Activated CD8-positive, alpha-beta memory T cell treated with anti-CD3 and anti-CD28 coated beads, Interleukin-2, amount 50 U/mL, for 24 hours (primary cell): ENCODE measurements around the gene CHST11.

ENCODE experiments used
- DNase-seq: peaks from one replicate; pipeline ENCODE4 v3.0.0-alpha.2; 2020; ENCODE audit errors: extremely low read depth

The CHST11 gene

DNA sequence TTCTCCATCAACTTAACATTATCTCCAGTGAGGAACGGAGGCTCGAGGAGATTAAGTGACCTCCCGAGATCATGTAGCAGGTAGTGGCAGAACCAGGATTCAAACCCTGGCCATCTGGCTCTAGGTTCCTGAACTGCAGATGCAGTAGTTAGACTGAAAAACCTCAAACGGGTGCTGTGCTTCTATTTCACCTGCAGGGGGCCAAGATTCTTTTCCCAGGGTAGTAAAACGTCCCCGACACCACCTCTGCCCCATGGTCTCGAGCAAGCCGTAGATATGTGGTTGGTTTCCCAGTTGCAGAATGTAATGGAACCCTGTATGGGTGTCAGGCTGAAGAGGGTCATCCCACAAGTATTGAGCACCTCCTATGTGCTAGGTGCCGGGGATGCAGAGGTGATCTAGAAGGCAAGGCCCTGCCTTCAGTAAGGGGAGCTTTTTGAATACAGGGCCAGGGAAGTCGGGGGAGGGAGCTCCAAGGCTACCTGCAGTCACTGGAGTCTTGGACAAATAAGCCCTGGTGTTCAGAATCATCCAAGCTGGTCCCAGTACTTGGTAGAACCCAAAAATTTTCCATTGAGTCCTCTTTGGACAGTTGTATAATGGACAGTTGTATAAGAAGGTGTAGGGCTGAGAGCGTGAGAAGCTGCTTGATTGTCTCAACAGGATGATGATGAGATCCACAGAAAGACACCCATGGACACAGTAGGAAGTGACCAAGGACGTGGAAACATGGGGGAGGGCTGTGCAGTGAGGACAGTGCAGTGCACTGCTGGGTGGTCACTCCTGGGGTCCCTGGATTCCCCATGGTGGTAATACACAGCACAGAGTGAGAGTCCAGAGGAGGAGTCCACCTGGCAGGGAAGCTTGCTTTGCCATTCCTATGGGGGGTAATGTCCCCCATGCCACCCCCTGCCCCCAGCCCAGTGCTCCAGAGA lies 197.2 kb downstream of the CHST11 start:
- no peak for DNase-seq

DNA sequence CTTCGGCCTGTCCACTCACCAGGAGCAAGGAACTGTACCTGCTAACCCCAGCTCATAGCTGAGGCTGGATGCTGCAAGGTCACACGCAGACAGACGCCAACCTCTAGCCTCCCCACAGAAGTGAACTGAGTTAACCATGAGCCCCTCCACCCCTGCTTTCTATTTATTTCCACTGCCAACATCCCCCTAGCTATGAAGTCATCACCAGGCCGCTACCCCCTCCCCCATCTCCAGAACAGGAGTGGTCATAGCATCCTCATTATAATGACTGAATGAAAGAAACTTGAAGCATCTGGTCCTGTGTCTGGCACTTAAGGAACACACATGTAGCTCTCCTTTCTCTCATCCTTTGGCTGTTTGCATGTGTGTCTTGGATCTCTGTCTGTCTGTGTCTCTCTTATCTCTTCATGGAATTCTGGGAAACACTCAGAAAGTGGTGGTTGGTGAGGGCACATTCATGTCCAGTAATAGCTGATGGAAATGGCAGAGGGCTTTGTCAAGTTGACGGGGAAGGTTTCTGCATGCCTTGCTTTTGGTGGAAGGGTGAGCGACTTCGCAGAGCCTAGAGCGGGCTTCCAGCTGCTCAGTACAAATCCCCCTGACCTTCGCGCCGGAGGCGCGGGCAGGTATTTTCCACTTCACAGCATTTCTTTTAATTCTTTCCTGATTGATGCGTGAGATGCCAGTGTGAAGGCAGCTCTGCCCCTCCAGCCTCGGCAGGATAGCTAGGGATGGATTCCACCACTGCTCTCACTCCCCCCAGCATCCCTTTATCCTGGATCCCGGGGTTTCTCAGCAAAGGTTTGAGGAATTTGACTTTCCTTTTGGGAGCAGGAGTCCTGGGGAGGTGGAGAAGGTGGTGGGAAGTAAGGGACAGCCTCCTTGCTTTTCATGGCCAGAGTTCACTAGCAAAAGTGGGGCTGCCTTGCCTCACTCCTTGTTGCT lies 198.2 kb downstream of the CHST11 start:
- no peak for DNase-seq

DNA sequence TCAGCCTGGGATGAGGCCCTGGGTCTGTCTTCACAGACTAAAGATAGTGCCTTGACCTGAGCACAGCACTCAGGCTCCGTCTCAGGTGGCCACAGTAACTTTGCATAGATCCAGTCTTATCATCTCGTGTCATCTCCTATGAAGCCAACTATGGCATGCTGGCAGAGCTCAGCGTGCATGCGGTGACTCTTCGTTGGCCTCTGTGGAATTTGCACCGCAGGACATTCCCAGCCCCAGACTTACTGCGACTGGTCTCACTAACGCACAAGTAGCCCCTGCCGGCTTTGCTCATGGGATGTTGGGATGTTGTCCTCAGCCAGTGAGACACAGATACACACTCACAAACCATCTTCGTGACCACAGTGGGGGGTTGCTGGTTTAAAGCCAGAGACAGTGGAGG lies 199.6 kb downstream of the CHST11 start:
- no peak for DNase-seq

DNA sequence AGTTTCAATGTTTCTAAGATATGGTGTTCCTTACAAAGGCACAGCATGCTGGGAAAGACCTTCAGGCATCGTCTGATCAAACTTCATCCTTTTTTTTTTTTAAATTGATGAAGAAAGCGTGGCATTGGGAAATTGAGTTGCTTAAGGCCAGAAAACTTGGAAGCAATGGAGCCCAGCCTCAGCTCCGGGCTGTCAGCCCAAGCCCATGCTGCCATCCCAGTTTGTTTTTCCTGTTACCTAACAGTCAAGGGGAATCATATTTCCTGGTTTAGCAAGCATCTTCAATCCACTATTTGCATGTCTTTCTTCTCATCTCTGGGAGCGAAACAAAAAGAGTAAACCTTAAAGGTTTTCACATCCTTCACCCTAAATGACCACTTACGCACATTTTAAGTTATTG lies 200.2 kb downstream of the CHST11 start:
- DNase-seq: no peak

DNA sequence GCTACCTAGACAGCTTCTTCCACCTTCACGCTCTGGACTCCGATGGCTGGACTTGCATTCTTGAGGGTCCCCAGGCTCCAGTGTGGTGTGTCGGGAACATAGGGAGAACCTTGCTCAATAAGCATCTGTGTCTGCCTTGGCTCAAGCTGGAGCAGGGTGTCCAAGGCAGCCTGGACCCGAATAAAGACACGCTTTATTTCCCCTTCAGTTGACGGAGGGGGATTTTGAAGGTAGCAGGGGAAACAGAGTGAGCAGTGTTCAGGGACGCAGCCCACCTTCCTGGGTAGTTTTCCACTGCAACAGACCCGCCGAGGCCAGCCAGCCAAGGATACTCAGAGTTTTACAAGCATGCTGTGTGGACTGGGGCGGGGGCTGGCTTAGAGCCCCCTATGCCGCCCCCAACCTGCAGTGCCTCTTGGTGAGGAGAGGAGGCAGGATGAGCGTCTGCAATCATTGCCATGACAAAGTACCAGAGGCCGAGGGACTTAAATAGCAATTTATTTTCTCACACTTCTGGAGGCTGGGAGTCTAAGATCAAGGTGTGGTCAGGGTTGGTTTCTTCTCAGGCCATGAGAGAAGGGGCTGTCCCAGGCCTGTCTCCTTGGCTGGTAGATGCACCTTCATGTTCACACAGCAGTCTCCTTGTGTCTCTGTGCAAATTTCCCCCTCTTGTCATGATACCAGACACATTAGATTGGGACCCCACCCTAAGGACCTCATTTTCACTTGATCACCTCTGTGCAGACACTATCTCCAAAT lies 201.2 kb downstream of the CHST11 start:
- DNase-seq: no peak

DNA sequence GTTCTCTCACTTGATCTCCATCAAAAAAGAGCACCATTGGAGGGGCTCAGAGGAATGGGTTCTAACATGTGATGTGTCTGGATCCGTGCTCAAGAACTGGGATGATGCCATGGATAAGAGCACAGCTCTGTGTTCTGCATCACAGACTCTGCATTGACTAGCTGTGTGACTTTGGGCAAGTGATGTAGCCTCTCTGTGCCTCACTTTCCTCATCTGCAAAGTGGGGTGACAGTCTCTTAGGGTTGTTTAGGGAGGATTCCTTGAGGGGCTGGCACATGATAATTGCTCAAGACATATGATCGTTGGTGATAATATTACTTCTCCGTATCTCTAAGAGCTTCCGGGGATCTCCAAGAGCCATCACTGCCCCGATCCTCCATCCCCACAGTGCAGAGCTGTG lies 202.3 kb downstream of the CHST11 start:
- no peak for DNase-seq

DNA sequence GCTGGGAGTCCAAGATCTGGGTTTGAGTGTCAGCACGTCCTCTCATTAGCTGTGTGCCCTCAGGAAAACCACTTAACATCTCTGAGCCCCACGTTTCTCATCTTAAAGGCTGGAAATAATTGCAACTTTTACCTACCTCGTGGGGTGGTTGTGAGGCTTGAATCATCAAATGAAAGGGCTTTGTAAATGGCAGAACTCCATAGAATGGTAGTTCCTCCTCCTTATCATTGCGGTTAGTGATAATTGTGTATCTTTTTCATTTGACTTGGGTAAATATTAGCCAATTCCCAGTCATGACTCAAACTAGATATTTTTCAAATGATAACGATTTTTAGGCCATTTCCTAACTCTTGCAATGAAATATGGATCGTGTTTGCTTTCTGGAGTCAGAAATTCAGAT lies 205.5 kb downstream of the CHST11 start:
- DNase-seq: no peak

DNA sequence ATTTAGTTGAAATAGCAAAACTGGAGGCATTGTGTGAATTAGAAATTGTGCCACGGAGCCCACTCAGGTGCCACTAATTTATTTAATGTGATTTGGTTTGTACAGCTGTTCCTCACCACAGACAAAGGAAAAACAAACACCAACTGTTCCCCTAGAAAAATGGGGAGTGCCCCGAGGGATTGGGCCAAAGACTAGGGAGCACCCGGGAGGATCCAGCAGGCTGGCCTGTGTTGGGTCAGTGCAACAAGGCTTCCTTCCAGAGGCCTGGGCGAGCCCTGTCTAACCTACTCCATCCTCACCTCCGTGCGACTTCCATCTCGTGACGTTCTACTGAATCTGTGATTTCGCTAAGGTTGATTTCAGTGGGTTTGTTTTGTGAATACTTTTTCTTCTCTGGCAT lies 206.2 kb downstream of the CHST11 start:
- no peak for DNase-seq

DNA sequence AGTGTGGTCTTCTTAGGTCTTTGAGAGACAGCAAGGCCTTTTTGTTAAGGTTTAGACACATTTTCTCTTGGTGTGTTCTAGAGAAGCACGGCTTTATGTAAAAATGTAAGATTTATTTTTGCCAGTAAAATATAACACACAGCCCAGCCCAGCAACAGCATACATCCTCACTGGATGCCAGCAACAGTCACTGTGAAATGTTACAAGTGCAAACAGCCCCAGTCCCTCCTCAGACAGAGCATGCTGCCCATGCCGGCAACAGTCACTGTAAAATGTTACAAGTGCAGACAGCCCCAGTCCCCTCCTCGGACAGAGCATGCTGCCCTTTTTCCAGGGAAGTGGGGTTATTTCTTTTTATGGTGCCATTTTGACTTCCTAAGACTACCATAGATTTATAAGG lies 207.6 kb downstream of the CHST11 start:
- DNase-seq: no peak

DNA sequence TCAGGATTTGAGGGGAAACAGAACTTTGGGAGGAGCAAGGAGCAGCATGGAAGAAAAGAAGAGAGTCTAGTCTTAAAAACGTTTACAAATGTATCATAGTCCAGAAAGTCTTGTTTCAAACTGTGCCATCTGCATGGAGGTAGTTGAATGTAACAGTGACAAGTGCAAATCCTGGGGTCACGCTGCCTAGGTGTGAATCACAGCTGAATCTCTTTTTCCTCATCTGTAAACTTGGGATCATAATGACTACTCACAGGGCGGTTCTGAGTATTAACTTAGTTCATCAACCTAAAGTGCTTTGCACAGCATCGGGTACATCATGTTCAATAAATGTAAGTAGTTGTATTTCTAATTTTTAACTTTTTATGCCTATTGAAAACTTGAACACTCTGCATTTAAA lies 208.5 kb downstream of the CHST11 start:
- DNase-seq: no peak

DNA sequence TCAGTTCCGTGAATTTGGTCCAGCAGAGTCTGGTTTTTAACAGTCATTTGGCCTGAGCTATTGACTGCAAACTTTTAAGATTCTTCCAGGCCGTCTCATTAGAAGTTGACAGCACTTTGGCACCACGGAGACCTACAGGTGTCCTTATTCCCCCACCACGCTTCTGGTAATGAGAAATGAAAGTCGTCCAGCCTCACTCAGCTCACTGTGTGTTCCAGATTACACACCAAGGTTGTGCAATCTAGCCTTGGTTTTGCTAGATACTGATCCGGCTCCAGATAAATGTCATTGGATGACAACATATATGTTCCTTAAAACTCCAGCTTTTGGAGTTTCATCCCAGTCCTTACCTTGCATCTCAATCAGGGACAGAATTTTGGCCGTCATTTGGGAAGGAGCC lies 210.4 kb downstream of the CHST11 start:
- no peak for DNase-seq

DNA sequence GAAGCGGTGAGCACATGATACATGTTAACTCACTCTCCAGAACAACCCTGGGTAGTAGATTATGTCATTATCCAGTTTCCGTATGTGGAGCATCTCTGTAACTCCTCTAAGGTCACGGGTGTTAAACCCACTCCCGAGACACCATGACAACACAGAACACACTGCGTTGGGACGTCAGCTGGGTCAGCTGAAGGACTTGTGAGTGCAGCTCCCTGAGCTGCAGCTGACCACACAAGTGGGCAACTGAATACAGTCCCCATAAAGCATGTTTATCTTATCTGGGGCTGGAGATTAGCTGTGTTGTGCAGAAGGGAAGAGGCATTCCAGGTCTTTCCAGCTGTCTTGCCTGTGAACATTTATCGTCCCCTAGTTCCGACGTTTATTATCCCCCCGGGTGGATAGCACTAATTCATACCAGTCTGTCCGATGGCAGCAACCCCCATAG lies 211.5 kb downstream of the CHST11 start:
- no peak for DNase-seq

DNA sequence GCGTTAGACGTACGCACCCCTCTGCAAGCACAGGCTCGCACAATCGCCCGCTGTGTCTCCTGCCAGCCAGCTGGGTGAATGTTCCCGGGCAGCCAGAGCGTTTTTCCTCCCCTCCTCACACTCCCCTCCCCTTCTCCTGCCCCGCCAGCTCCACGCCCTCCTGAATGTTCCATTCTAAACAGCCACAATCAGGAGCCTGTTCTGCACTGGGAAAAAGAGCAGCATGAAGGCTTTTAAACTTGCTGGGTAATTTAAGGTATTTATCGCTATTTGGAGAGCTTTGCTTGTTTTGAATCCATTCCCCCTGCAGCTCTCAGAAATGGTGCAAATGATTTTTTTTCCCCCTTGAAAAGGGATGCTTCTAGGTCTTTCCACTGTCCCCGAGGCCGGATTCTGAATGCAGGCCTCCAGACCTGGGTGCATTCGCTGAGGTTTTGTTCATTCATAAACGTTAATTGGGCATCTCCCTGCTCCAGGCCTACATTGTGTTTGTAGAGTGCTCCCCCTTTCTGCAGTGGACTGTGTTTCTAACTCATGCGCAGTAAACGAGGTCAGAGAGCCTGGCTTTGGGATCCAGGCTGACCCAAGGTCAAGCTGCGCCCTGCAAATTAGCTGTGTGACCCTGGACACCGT lies 212.5 kb downstream of the CHST11 start:
- DNase-seq: no peak

DNA sequence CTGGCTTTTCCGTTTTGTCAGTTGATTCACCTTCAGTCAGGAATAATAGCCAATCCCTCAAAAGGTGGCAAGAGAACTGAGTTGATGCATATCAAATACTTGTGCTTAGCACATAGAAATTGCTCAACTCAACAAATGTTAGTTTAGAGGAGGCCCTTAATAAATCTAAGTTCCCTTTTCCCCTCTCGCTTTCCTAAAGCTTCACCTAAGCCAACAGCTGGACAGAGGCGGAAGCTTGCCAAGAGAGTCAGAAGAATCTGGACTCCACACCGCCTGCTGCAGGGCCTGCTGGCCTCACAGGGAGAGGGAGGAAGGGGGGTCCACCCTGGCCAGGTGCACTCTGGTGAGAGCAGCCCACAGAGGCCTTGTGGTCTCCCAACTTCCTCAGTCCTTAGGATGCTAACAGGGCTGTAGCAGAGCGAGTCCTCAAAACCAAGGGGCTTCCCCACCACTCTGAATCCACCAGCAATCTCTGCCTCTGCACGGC lies 213.1 kb downstream of the CHST11 start:
- DNase-seq: no peak

DNA sequence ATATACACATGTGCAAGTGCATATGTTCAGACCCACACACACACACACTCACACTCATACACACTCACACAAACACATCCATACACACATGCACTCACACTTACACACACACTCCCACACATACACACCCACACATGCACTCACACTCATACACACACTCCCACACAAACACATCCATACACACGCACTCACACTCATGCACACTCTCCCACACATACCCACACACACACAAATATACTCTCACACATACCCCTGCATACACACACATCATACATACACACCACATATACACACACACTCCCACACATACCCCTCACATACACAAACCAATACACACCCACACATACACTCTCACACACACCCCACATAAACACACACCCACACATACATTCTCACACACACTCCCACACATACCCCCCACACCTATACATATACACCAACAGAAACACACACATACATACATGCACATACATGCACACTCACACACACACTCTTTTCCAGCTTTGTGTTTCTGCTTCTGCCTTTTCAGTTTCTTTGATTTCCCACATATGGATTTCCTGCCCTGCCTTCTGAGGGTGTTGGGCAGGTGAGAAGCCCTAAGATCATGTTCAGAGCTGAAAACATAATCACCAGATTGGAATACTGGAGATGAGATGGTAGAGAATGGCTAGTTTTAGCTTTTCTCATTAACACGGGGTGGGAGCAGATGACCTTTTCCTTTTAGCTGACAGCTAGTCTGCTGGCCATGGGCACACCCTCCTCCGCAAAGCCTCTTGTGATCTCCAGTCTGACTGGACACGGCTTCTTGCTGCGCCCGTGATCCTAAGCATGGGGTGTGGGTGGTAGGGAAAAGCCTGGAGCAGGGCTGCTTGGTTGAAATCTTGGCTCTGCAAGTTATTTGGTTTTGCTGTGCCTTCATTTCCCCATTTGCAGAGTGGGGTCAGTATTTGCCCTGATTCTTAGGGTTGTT lies 214.0 kb downstream of the CHST11 start:
- DNase-seq: no peak

DNA sequence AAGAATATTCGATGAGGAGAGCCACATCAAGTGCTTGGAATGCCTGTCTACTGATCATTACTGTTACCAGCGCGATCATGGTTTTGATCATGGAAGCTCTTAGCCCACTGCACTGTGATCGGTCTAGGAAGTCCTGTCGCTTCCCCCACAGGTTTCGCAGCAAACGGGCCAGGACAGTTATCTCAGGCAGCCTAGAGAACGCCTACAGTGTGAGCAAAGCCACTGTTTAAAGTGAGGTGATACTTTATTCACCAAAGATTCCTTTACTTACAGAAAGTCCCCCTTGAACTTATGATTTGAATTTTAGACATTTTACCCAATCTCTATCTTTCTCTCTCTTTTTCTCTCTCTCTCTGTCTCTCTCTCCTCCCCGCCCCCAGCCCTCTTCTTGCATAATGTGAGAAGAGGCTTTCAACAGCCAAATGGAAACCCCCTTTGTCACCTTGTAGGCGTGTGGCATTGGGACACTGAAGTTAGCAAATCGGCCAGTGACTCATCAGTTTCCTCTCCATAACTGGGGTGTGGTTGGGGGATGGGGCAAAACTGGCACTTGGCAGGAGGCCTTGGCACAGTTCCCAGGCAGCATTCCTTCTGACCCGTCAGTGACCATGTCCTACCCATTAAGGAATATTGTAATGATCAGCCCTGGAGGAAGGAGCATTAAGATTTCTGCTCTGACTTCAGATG lies 214.8 kb downstream of the CHST11 start:
- DNase-seq: peak; percentile 81

DNA sequence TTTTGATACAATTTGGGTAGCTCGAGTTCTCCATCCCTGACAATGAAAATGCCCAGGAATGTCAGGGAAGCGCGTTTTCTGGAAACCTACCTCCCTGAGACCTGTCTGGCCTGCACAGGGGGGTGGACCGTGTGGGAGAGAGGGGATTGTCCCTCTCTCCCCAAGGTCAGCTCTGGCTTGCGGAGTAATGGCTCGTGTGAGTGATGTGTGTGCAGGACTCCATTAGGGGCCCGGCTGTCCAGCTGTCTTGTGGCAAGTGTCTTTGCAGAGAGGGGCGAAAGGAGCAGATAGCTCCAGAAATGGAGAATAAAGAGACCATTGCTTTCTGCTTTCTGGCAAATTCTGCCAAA lies 215.3 kb downstream of the CHST11 start:
- DNase-seq: no peak

DNA sequence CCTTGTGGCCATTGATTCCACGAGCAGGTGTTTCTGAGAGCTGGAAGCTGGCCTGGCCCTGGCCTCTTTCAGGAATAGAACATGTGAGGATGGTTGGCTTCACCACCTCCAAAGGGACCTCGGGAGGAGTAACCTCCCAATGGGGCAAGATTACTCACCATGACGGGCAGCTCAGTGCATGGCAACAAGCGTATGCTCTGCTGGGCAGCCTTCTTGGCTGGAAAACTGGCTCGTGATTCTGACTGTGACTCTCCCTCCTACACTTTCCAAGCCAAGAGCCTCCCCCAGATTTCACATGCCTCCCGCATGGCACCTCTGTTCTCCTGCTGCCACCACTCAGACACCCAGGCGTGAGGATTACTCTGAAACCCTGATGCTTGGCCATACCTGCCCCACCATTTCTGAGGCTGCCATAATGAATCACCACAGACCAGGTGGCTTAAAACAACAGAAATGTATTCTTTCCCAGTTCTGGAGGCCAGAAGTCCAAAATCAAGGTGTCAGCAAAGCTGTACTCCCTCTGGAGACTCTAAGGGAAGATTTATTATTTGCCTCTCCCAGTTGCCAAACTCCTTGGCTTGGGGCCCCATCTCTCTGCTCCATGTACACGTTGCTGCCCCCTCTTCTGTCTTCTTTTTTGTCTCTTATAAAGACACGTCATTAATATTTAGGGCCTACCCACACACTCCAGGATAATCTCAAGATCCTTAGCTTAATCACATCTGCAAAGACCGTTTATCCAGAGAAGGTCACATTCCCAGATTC lies 215.9 kb downstream of the CHST11 start:
- no peak for DNase-seq

DNA sequence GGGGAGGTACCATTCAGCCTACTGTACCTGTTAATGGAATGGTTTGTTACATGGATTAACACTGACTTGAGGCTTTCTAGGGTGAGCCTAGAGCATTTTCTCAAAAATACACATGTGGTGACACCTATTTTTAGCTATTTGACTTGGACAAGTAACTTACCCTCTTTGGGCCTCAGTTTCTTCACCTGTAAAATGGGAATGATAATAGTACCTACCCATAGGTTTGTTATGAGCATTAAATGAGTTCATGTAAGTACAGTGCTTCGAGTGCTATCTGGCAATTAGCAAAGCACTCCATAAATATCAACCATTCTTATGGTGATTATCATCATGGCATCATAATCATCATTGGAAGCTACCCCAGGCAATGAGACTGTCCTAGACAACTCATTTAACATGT lies 216.5 kb downstream of the CHST11 start:
- DNase-seq: no peak
